Astrocyte (in vitro differentiated cells and primary cell): ENCODE measurements around the gene RUNX3.

Experiments used
- CTCF ChIP-seq: IDR thresholded peaks from 2 replicates; pipeline ENCODE4 v1.5.1; 2011; ENCODE audit warnings: low read depth, mild to moderate bottlenecking, inconsistent platforms, low read length, moderate library complexity; ENCODE audit not compliant: insufficient read depth
- EZH2 ChIP-seq: IDR thresholded peaks from 2 replicates; pipeline ENCODE4 v1.6.1; 2012; ENCODE audit warnings: mild to moderate bottlenecking, low read length, inconsistent platforms; ENCODE audit not compliant: insufficient read depth

- no peak for TF ChIP-seq CTCF
- TF ChIP-seq EZH2, result no peak
Measured at GRCh38 chr1:24948079-24948827, 18.2 kb upstream of the RUNX3 start.
